ENCODE data around the gene COL4A5.

- TF ChIP-seq CTCF (IDR thresholded peaks at IDR 0.05; ENCODE audit: poor library complexity), result no peak
- TF ChIP-seq EZH2 (IDR thresholded peaks at IDR 0.05; ENCODE audit: borderline replicate concordance), result no peak
Observed at GRCh38 chrX:108396986-108397385, 42.7 kb upstream of the COL4A5 start.
